Prostate gland (tissue), 2 donors: ENCODE results near the gene MTCL3.

Experiments used
- DNase-seq: peaks from one replicate; pipeline ENCODE4 v3.0.0-alpha.2; 2019; ENCODE audit warnings: low spot score
- H3K27ac ChIP-seq, 2 donors: fragments of 200-600 bp; sonication (generic); 2 replicates each; pipeline ENCODE4 v1.5.1; 2017 to 2019
- H3K27me3 ChIP-seq: fragments of 200-600 bp; sonication (generic); replicated peaks from 2 replicates; pipeline ENCODE4 v1.5.1; 2019; ENCODE audit not compliant: insufficient read depth
- H3K36me3 ChIP-seq, 2 donors: fragments of 200-600 bp; sonication (generic); 1 replicate in 1 of 2; 2 replicates in 1 of 2; pipeline versions ENCODE4 v1.5.1 to v1.8.1; 2017 to 2019
- H3K4me1 ChIP-seq: fragments of 200-600 bp; sonication (generic); replicated peaks from 2 replicates; pipeline ENCODE4 v1.5.1; 2019
- H3K4me3 ChIP-seq, 2 donors: fragments of 200-600 bp; sonication (generic); 2 replicates each; pipeline ENCODE4 v1.5.1; 2017 to 2019
- H3K9me3 ChIP-seq: fragments of 200-600 bp; sonication (generic); 2 replicates; pipeline ENCODE4 v1.5.1; 2017
- POLR2A ChIP-seq: fragments of 450-650 bp; IDR thresholded peaks from one replicate; pipeline ENCODE4 v1.6.1; 2016; ENCODE audit warnings: antibody characterized with exemption, mild to moderate bottlenecking
- POLR2AphosphoS5 ChIP-seq: sonication (generic); formaldehyde crosslinking; IDR thresholded peaks from one replicate; pipeline ENCODE4 v1.6.1; 2017; ENCODE audit warnings: antibody characterized with exemption
- WGBS: methylation state at CpG from one replicate; pipeline ENCODE4 v1.1.5; 2018; 5-methylcytosine and 5-hydroxymethylcytosine counted together
- intact Hi-C: fragments of 100-400 bp; cut with DNase I; formaldehyde crosslinking; loops from one replicate; pipeline ENCODE4 v1.14.2; 2022
- TF ChIP-seq, protein P1 (sequence below), 4 experiments: fragments of 200-600 bp in 2 of 4; fragments of 450-650 bp in 2 of 4; sonication (generic) in 2 of 4; IDR thresholded peaks; 1 replicate in 3 of 4; 2 replicates in 1 of 4; pipeline ENCODE4 v1.5.1; 2016 to 2019; ENCODE audit warnings: antibody characterized with exemption in 4 of 4, mild to moderate bottlenecking in 2 of 4, moderate library complexity in 2 of 4

MTCL3 gene

DNA sequence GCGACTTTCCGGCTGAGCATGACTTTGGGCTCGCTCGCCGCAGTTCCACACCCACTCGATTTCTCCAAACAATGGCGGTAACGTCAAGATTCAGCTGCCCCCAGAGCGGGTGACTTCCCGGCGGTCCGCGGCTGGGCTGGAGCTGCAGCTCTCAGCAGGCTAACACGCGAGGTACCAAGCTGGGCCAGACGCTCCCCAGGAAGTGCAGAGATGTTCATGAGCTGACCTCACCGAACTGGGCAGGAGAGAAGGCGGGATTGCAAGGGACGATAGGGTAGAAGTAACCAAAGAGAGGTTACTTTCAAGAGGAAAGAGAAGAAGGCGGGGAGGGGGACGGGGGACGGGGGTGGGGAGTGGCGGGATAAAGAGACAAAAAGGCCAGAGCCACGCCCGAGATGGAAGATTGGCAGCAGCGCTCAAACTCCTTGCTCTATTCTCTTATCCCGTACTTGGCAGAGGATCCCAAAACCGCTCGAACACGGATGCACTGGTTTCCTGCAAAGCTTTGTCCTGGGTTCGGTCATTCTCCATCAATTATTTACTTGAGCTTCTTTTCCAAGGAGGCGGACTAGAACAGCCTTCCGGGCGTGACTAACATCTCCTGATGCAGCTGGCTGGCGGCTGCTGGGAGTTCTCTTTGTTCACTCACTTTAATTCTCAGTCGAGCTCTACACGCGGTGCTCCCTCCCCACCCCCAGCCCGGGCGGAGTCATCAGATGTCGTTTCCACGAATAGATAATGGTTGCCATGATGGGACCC lies at the start of gene MTCL3:
Gene MTCL3, minus strand, starts transcription at position 626 of the 759 bp plus-strand sequence.
- Histone ChIP-seq H3K4me3 (no peak within 1 kb of the TSS), H3K4me1 (no peaks in the 10 kb centered on the region), H3K27ac (no peak within 1 kb of the TSS), H3K9me3 (no peaks in the 10 kb centered on the region), H3K36me3 (no peaks in the 10 kb centered on the region), H3K27me3 (peaks cover 8% of the 10 kb centered on the region)
- intact Hi-C loops: loop anchor here (5.0 kb wide), 1 partner anchor 52 kb away; no protein-coding TSS in a partner anchor
- 4% methylated on average over 42 of the region's 42 CpGs for WGBS
- no peak for TF ChIP-seq POLR2A
- TF ChIP-seq, protein P1, sequence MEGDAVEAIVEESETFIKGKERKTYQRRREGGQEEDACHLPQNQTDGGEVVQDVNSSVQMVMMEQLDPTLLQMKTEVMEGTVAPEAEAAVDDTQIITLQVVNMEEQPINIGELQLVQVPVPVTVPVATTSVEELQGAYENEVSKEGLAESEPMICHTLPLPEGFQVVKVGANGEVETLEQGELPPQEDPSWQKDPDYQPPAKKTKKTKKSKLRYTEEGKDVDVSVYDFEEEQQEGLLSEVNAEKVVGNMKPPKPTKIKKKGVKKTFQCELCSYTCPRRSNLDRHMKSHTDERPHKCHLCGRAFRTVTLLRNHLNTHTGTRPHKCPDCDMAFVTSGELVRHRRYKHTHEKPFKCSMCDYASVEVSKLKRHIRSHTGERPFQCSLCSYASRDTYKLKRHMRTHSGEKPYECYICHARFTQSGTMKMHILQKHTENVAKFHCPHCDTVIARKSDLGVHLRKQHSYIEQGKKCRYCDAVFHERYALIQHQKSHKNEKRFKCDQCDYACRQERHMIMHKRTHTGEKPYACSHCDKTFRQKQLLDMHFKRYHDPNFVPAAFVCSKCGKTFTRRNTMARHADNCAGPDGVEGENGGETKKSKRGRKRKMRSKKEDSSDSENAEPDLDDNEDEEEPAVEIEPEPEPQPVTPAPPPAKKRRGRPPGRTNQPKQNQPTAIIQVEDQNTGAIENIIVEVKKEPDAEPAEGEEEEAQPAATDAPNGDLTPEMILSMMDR (IDR thresholded peaks at IDR 0.05): no peak
- no peak for TF ChIP-seq POLR2AphosphoS5
- DNase-seq: no peak

DNA sequence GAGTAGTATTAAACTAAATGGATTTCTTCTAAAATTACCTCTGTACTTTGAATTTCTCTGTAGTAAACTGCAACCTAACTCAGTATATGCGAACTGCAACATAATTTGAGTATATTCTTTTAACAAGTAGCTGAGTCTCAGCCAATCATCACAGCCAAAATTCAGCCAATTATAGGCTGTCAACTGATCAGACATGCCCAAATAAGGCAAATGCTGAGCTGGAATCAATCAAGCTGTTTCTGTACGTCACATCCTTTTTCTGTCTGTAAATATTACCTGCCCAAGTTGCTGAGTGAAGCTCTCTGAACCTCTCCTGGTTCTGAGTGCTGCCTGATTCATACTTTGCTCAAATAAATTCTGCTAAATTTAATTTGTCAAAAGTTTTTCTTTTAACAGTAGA lies 48.3 kb upstream of the MTCL3 start:
- Histone ChIP-seq H3K4me1 (no peaks in the 10 kb centered on the region), H3K27ac (no peak overlapping the region), H3K27me3 (no peaks in the 10 kb centered on the region), H3K9me3 (no peaks in the 10 kb centered on the region), H3K4me3 (no peak overlapping the region), H3K36me3 (no peaks in the 10 kb centered on the region)
- TF ChIP-seq POLR2A (no peak), POLR2AphosphoS5 (no peak)
- TF ChIP-seq, protein P1 (IDR thresholded peaks at IDR 0.05): no peak
- WGBS: 75% methylated on average over 2 of the region's 2 CpGs
- no peak for DNase-seq
- intact Hi-C loops: no loop called here

DNA sequence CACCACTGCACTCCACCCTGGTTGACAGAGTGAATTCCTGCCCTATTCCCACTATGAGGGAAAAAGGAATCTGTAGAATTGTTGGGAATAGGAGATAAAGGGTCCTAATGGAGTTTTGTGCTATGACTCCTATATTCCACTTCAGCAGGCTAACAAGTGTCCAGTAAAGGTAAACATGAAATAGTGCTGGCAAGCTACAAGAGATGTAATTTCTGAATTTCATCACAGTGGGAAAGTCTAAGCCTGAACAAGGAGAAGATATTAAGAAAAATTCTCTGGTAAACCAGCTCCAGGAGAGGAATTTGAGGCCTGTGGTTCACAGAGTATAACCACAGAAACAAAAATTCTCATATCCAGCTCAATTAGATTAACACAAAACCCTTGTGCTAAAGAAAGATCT lies 47.5 kb upstream of the MTCL3 start:
- no peaks in the 10 kb centered on the region for H3K4me1 ChIP-seq
- H3K27ac ChIP-seq: no peak overlapping the region
- H3K4me3 ChIP-seq: no peak overlapping the region
- H3K36me3 ChIP-seq: no peaks in the 10 kb centered on the region
- no peaks in the 10 kb centered on the region for H3K27me3 ChIP-seq
- intact Hi-C loops: no loop called here
- TF ChIP-seq POLR2A (no peak), POLR2AphosphoS5 (no peak)
- TF ChIP-seq, protein P1 (IDR thresholded peaks at IDR 0.05): no peak
- no peaks in the 10 kb centered on the region for H3K9me3 ChIP-seq
- no peak for DNase-seq

DNA sequence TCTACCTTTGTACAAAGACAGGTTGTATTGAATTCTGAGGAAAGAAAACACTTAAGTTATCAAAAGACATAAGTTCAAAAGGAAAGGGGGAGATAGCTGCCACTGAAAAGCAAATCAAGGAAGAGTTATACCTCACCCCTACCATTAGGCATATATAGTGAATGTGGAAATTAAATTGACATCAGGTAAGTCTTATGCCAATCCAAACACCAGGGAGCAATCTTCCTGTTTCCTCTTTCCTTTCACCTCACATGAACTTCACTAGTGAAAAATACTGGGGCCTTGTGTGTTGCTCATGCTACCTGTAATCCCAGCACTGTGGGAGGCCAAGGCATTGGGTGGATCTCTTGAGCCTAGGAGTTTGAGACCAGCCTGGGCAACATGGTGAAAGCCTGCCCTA lies 47.0 kb upstream of the MTCL3 start:
- TF ChIP-seq POLR2A (no peak), POLR2AphosphoS5 (no peak)
- TF ChIP-seq, protein P1 (IDR thresholded peaks at IDR 0.05): no peak
- Histone ChIP-seq H3K4me1 (no peaks in the 10 kb centered on the region), H3K4me3 (no peak overlapping the region), H3K9me3 (no peaks in the 10 kb centered on the region), H3K27me3 (no peaks in the 10 kb centered on the region), H3K36me3 (no peaks in the 10 kb centered on the region), H3K27ac (no peak overlapping the region)
- intact Hi-C loops: no loop called here
- DNase-seq: no peak

DNA sequence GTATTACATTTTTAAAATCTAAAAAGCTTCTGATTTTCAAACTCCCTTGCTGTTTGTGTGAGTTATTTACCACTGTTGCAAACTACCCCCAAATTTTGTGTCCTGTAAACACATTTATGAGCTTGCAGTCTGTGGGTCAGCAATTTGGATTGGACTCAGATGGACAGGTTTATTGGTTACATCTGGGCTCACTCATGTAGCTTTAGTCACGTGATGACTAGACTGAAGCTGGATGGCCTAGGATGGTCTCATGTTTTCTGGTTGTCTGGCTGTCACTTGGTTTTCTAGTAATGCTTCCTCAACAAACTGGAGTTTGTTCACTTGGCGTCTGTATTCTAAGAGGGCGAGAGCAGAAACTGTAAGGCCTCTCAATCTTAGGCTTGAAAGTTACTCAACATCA lies 45.6 kb upstream of the MTCL3 start:
- H3K4me3 ChIP-seq: no peak overlapping the region
- intact Hi-C loops: no loop called here
- H3K27me3 ChIP-seq: no peaks in the 10 kb centered on the region
- DNase-seq: no peak
- TF ChIP-seq POLR2A (no peak), POLR2AphosphoS5 (no peak)
- TF ChIP-seq, protein P1 (IDR thresholded peaks at IDR 0.05): no peak
- no peak overlapping the region for H3K27ac ChIP-seq
- H3K4me1 ChIP-seq: no peaks in the 10 kb centered on the region
- H3K36me3 ChIP-seq: no peaks in the 10 kb centered on the region
- no peaks in the 10 kb centered on the region for H3K9me3 ChIP-seq
- 56% methylated on average over 3 of the region's 3 CpGs for WGBS
